ENCODE data around the gene TTLL11. TPM values are rescaled to one million over a fixed set of nuclear protein-coding genes. Genes with fewer than 3 reads are reported as not detected.

The TTLL11 gene
- polyA plus RNA-seq, 1 donor = 5.0 TPM

- no peaks in the 10 kb centered on the region for H3K4me1 ChIP-seq (ENCODE audit: control insufficient read depth, insufficient read depth, low read length)
- DNase-seq = no peak
- H3K9me3 ChIP-seq (ENCODE audit: control insufficient read depth, low read depth, low read length) = no peaks in the 10 kb centered on the region
- H3K36me3 ChIP-seq (ENCODE audit: control insufficient read depth, insufficient read depth, low read length) = peaks cover 32% of the 10 kb centered on the region
- H3K27ac ChIP-seq (ENCODE audit: low read length) = no peak overlapping the region
- no peak overlapping the region for H3K4me3 ChIP-seq (ENCODE audit: low read length)
- H3K27me3 ChIP-seq (ENCODE audit: control insufficient read depth, insufficient read depth, low read length) = no peaks in the 10 kb centered on the region
- no CpG with 5 or more reads among the region's 5 CpGs for WGBS (ENCODE audit: insufficient coverage, low lambda C conversion rate)
Measured at GRCh38 chr9:121786543-121786948, 306.6 kb downstream of the TTLL11 start.

DNA sequence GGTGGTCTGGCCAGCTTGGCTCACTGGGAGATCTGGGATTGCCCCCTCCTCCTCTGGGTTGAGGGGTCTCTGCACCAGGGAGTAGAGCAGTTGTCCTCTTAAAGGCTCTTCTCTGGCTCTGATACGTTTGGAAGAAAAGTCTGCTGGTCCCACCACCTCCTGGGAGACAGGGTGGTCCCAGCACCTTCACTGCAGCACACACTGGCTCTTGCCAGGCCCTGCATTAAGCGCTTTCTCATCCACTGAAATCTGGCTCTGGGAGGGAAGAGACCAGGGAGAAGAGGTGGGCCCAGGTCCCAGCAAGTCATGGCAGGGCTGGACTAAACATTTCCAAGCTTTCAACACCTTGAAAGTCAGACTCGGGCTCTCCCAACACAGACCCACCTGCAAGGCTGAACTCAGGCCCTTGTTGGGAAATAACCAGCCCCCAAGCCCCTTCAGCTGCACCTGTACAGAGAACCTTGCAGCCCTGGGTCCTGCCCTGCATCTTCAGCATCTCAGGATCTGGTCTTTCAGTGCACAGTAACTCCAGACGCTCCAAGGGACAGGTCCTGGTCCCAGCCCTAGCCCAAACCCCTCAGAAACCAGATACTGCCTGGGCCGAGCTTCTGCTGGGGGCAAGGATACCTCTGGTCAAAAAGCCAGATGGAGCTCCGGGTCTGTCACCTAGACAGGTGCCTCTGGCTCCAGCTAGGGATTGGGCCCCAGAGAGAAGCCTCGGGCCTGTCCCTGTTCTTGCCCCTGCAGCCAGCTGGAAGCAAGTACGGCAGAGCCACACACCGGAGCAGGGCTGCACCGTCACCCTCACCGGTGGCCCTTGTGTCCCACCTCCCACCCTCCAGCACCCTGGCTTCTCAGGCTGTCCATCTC is 307.2 kb downstream of the TTLL11 start:
- H3K36me3 ChIP-seq (ENCODE audit: control insufficient read depth, insufficient read depth, low read length) = peaks cover 38% of the 10 kb centered on the region
- WGBS (ENCODE audit: insufficient coverage, low lambda C conversion rate) = no CpG with 5 or more reads among the region's 11 CpGs
- DNase-seq = no peak

DNA sequence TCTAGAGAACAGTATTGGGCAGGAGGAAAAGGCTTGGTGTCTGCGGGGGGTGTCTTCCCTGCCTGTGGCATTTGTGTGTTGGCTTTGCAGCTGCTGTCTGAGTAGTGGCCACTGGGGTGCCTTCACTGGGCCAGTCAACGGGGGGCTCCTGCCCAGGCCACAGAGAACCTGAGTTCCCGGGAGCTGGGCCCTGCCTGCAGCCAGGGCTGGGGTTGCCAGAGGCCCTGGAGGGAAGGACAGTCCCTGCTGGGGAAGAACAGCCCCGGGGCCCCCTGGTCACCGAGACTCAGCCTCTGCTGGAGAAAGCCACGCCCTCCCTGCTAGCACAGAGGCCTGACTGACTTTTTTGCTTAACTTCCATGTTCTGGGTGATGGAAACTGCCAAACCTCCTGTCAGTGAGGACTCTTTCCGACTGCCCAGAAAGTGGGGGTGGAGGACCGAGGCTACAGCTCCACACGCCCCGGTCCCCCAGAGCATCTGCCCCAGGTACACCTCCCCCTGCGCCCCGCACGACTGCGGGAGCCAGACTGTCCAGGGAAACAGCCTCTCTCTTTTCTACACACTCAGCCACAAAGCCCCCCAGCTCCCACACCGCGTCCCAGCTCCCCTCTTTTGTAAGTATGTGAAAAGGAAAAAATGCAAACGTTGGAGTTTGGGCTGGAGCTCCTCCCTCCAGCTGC is 308.2 kb downstream of the TTLL11 start:
- Histone ChIP-seq H3K27me3 (ENCODE audit: control insufficient read depth, insufficient read depth, low read length) (no peaks in the 10 kb centered on the region), H3K4me3 (ENCODE audit: low read length) (no peak overlapping the region), H3K36me3 (ENCODE audit: control insufficient read depth, insufficient read depth, low read length) (peaks cover 49% of the 10 kb centered on the region), H3K4me1 (ENCODE audit: control insufficient read depth, insufficient read depth, low read length) (no peaks in the 10 kb centered on the region), H3K27ac (ENCODE audit: low read length) (no peak overlapping the region), H3K9me3 (ENCODE audit: control insufficient read depth, low read depth, low read length) (no peaks in the 10 kb centered on the region)
- no peak for DNase-seq
- WGBS (ENCODE audit: insufficient coverage, low lambda C conversion rate) = 100% methylated on average over 1 of the region's 17 CpGs

More for the DNA sequence above, 307.2 kb downstream of the TTLL11 start:
- Histone ChIP-seq H3K27ac (ENCODE audit: low read length) (no peak overlapping the region), H3K9me3 (ENCODE audit: control insufficient read depth, low read depth, low read length) (no peaks in the 10 kb centered on the region), H3K4me1 (ENCODE audit: control insufficient read depth, insufficient read depth, low read length) (no peaks in the 10 kb centered on the region), H3K27me3 (ENCODE audit: control insufficient read depth, insufficient read depth, low read length) (no peaks in the 10 kb centered on the region), H3K4me3 (ENCODE audit: low read length) (no peak overlapping the region)

DNA sequence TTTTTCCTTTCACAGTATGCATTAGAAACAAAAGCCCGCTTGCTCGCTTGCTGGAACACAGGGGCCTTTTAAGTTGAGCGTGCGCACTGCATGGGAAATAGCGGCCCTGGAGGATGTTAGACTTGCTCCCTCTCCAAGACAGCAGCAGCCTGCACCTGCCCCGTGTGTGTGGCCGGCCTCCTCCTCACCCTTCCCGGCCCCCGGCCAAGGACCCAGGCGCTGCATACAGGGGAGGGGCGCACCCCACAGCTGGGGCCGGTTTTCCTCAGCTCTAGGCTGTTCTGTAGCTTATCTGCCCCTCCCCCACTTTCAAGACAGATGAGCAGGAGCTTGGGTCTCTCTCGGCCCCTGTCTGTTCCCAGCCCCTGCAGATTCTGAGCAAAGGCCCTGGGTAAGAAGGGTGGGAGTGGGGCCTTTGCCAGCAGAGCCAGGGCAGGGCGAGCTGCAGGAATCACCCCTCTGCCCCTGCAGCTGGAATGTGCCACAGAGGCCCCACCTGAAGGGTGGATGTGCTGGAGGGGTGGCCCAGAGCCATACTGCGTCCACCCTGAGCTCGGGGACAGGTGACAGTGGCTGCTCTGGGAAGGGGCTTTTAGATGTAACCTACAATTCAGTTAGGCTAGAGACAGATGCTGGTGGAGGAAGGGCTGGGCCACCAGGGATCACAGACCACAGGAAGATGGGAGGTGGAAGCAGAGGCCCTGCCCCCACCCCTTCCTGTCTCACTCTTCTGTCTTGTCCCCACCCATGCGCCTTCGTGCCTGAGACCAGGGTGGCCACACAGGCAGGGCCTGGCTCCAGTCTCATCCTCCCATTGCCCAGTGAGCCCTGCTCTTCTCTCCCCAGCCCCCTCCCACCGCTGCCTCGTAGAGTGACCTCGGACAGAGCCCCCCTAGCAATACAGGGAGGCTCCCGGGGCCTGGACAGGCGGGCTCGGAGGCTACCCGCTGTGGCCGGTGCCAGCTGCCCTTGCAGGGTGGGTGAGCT is 309.3 kb downstream of the TTLL11 start:
- no CpG with 5 or more reads among the region's 26 CpGs for WGBS (ENCODE audit: insufficient coverage, low lambda C conversion rate)
- no peaks in the 10 kb centered on the region for H3K27me3 ChIP-seq (ENCODE audit: control insufficient read depth, insufficient read depth, low read length)
- no peak overlapping the region for H3K27ac ChIP-seq (ENCODE audit: low read length)
- no peak overlapping the region for H3K4me3 ChIP-seq (ENCODE audit: low read length)
- DNase-seq = no peak
- H3K4me1 ChIP-seq (ENCODE audit: control insufficient read depth, insufficient read depth, low read length) = no peaks in the 10 kb centered on the region
- H3K9me3 ChIP-seq (ENCODE audit: control insufficient read depth, low read depth, low read length) = no peaks in the 10 kb centered on the region
- peaks cover 53% of the 10 kb centered on the region for H3K36me3 ChIP-seq (ENCODE audit: control insufficient read depth, insufficient read depth, low read length)

DNA sequence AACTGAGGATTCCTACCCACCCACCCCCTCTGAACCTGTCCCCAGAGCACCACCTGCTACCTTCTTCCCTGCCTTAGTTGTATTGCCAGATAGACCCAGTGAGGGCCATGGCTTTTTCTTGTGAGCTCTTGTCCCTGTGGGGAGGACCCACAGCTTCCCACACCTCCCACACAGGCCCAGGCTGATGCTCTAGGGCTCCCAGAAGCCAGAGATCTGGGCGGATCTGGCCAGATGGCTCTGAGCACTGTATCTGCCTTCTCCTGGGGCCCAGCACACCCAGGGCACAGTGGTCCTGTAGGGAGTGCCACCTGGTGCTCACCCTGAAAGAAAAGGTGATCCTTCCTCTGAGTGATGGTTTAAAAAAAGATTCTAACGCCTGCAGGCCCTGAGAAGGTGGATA is 310.0 kb downstream of the TTLL11 start:
- H3K36me3 ChIP-seq (ENCODE audit: control insufficient read depth, insufficient read depth, low read length) = peaks cover 58% of the 10 kb centered on the region
- H3K4me1 ChIP-seq (ENCODE audit: control insufficient read depth, insufficient read depth, low read length) = no peaks in the 10 kb centered on the region
- DNase-seq = no peak
- no peaks in the 10 kb centered on the region for H3K9me3 ChIP-seq (ENCODE audit: control insufficient read depth, low read depth, low read length)
- no peak overlapping the region for H3K4me3 ChIP-seq (ENCODE audit: low read length)
- H3K27me3 ChIP-seq (ENCODE audit: control insufficient read depth, insufficient read depth, low read length) = no peaks in the 10 kb centered on the region
- H3K27ac ChIP-seq (ENCODE audit: low read length) = no peak overlapping the region
- no CpG with 5 or more reads among the region's 2 CpGs for WGBS (ENCODE audit: insufficient coverage, low lambda C conversion rate)

DNA sequence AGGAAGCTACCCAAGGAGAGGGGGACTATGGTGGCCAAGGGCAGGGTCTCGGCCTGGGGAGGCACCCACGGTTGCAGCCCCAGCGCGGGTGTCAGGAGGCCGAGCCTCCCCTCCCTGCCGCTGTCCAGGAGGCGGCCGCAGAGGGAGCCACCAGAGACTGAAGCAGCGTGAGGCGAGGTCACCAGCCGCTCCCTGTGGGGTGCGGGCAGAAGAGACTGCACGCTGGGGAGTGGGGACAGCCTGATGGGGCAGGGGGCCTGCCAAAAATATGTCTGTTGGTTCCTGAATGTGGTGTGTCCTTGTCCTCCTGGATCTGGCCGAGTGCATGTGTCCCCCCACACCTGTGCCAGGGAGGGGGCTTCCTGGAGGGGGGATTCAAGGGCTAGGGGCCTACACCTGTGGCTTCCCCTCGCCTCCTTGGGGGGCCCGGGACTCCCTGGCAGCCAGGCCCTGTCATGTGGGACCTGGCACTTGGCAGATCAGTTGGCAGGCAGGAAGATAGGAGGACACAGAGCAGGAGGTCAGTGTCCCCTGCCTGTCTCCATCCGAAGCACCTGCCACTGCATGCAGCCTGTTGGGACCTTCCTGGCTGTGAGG is 310.5 kb downstream of the TTLL11 start:
- H3K27ac ChIP-seq (ENCODE audit: low read length) = no peak overlapping the region
- no peaks in the 10 kb centered on the region for H3K9me3 ChIP-seq (ENCODE audit: control insufficient read depth, low read depth, low read length)
- no peaks in the 10 kb centered on the region for H3K4me1 ChIP-seq (ENCODE audit: control insufficient read depth, insufficient read depth, low read length)
- WGBS (ENCODE audit: insufficient coverage, low lambda C conversion rate) = no CpG with 5 or more reads among the region's 17 CpGs
- no peak for DNase-seq
- H3K36me3 ChIP-seq (ENCODE audit: control insufficient read depth, insufficient read depth, low read length) = peaks cover 62% of the 10 kb centered on the region
- no peak overlapping the region for H3K4me3 ChIP-seq (ENCODE audit: low read length)
- no peaks in the 10 kb centered on the region for H3K27me3 ChIP-seq (ENCODE audit: control insufficient read depth, insufficient read depth, low read length)

GRCh38 chr9:121781701-121782464 is 311.2 kb downstream of the TTLL11 start:
- peaks cover 67% of the 10 kb centered on the region for H3K36me3 ChIP-seq (ENCODE audit: control insufficient read depth, insufficient read depth, low read length)
- H3K4me1 ChIP-seq (ENCODE audit: control insufficient read depth, insufficient read depth, low read length) = no peaks in the 10 kb centered on the region
- H3K27ac ChIP-seq (ENCODE audit: low read length) = no peak overlapping the region
- H3K4me3 ChIP-seq (ENCODE audit: low read length) = no peak overlapping the region
- H3K9me3 ChIP-seq (ENCODE audit: control insufficient read depth, low read depth, low read length) = no peaks in the 10 kb centered on the region
- no peak for DNase-seq
- no CpG with 5 or more reads among the region's 17 CpGs for WGBS (ENCODE audit: insufficient coverage, low lambda C conversion rate)
- H3K27me3 ChIP-seq (ENCODE audit: control insufficient read depth, insufficient read depth, low read length) = no peaks in the 10 kb centered on the region

GRCh38 chr9:121781145-121781548 is 312.0 kb downstream of the TTLL11 start:
- no peak for DNase-seq
- WGBS (ENCODE audit: insufficient coverage, low lambda C conversion rate) = no CpG with 5 or more reads among the region's 8 CpGs
- Histone ChIP-seq H3K27ac (ENCODE audit: low read length) (no peak overlapping the region), H3K27me3 (ENCODE audit: control insufficient read depth, insufficient read depth, low read length) (no peaks in the 10 kb centered on the region), H3K36me3 (ENCODE audit: control insufficient read depth, insufficient read depth, low read length) (peaks cover 74% of the 10 kb centered on the region), H3K4me3 (ENCODE audit: low read length) (no peak overlapping the region), H3K9me3 (ENCODE audit: control insufficient read depth, low read depth, low read length) (peaks cover 2% of the 10 kb centered on the region), H3K4me1 (ENCODE audit: control insufficient read depth, insufficient read depth, low read length) (no peaks in the 10 kb centered on the region)

DNA sequence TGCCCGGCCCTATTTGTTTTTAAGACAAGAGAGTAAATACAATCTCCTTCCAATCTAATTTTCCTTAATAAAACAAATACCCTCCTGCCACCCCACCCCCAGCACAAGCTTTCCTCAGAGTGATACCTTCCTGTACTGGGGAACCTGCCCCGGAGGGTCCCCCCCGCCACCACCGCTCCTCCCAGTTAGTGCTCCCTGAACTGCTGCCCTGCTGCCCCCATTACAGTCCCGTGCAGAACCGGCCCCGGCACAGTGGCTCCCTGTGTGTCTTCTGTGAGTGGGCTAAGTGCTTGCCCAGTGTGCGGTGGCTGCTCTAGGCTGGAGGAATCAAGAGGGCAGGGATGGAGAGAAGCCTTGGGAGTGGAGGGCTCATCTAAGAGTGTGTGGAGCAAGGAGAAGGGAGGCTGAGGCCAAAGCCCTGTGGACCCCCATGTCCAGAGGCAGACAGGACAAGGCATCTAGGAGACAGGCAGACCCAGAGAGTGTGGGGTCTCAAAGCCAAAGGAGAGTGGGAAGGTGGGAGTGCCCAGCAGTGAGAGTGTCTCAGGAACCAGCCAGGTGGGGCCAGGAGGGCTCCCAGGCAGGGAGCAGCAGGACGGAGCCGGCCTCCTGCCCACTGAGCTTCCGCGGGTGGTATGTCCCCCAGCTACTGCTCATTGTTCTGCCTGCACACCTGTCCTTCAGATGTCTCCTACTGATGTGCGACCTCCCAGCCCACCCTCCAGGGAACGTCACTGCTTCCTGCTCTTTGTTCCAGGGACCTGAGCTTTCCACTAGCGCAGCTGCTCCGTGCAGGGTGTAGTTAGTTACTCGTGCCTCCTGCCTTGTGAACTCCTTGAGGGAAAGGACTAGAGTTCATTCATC is 312.7 kb downstream of the TTLL11 start:
- no CpG with 5 or more reads among the region's 17 CpGs for WGBS (ENCODE audit: insufficient coverage, low lambda C conversion rate)
- Histone ChIP-seq H3K36me3 (ENCODE audit: control insufficient read depth, insufficient read depth, low read length) (peaks cover 82% of the 10 kb centered on the region), H3K4me1 (ENCODE audit: control insufficient read depth, insufficient read depth, low read length) (no peaks in the 10 kb centered on the region), H3K9me3 (ENCODE audit: control insufficient read depth, low read depth, low read length) (peaks cover 6% of the 10 kb centered on the region), H3K27ac (ENCODE audit: low read length) (no peak overlapping the region), H3K27me3 (ENCODE audit: control insufficient read depth, insufficient read depth, low read length) (no peaks in the 10 kb centered on the region), H3K4me3 (ENCODE audit: low read length) (no peak overlapping the region)
- DNase-seq = no peak

All from large intestine (tissue), 3 donors.